Right lobe of liver (tissue), 6 donors: ENCODE data around the gene TM6SF1. TPM values are rescaled to one million over a fixed set of nuclear protein-coding genes. Genes with fewer than 3 reads are reported as not detected.
"Not testable (repeated sequence)": the region's sequence is repeated elsewhere in the genome, so short reads cannot be mapped to it uniquely, and the experiment has no call there.

Source experiments
- ATAC-seq, 4 donors: fragments of 200-7000 bp; cut with Tn5 transposase; one replicate each; pipeline ENCODE4 v1.9.1; 2020; ENCODE audit warnings: mild to moderate bottlenecking in 4 of 4, moderate library complexity in 4 of 4
- DNase-seq, 3 donors: peaks; one replicate each; pipeline ENCODE4 v3.0.0-alpha.2; 2020
- H3K27ac ChIP-seq, 3 donors: fragments of 200-600 bp; one replicate each; pipeline ENCODE4 v1.8.0; 2022
- H3K27me3 ChIP-seq, 2 donors: fragments of 200-600 bp; one replicate each; pipeline ENCODE4 v1.8.0; 2022
- H3K36me3 ChIP-seq, 4 donors: fragments of 200-600 bp; sonication (generic) in 1 of 4; one replicate each; pipeline versions ENCODE4 v1.5.1 to v1.8.0; 2017 to 2022; ENCODE audit warnings: control low read depth in 1 of 4
- H3K4me1 ChIP-seq, 4 donors: fragments of 200-600 bp; sonication (generic) in 1 of 4; one replicate each; pipeline versions ENCODE4 v1.5.1 to v1.8.0; 2017 to 2022; ENCODE audit warnings: control low read depth in 1 of 4
- H3K4me3 ChIP-seq, 3 donors: fragments of 200-600 bp; one replicate each; pipeline ENCODE4 v1.8.0; 2022
- H3K9me3 ChIP-seq, 4 donors: fragments of 200-600 bp; sonication (generic) in 1 of 4; one replicate each; pipeline versions ENCODE4 v1.5.1 to v1.8.0; 2017 to 2022; ENCODE audit warnings: control low read depth in 1 of 4
- POLR2A ChIP-seq: fragments of 450-650 bp; IDR thresholded peaks from one replicate; pipeline ENCODE4 v1.6.1; 2017; ENCODE audit warnings: antibody characterized with exemption, mild to moderate bottlenecking
- WGBS: methylation state at CpG from one replicate; pipeline ENCODE4 v1.1.6; 2018; ENCODE audit warnings: low coverage, low lambda C conversion rate; ENCODE audit not compliant: insufficient coverage; ENCODE audit errors: missing lambda C conversion rate; 5-methylcytosine and 5-hydroxymethylcytosine counted together
- intact Hi-C, 2 donors: fragments of 100-400 bp; cut with DNase I; formaldehyde crosslinking; loops; one replicate each; pipeline versions ENCODE4 v1.11.2 to v1.14.1; 2022
- total RNA-seq, 6 experiments: library from RNA; depleted of rRNA in 2 of 6; stranded (reverse); fragments of >200 nt in 2 of 6; fragmentation: NEBNext Ultra II Directional in 3 of 6; extraction: Animal tissue kit (Norgen Biotek cat#: 25700) in 3 of 6; gene quantifications; one replicate each; pipeline versions ENCODE4 v1.1.0 to v1.2.4, GENCODE V29; 2016 to 2023
- TF ChIP-seq, protein P1 (sequence below), 4 donors: fragments of 200-600 bp in 3 of 4; fragments of 450-650 bp in 1 of 4; IDR thresholded peaks; one replicate each; pipeline versions ENCODE4 v1.5.1 to v1.8.0; 2016 to 2022; ENCODE audit warnings: antibody characterized with exemption in 4 of 4, mild to moderate bottlenecking in 2 of 4
- donor health status: DM: no; HTN: yes; CAD: no.
- donor health status: DM: no; HTN: no; CAD: no.
- donor health status: DM: no; HTN: no; CAD: no.
- donor health status: DM: no; HTN: yes; CAD: no.
- donor health status: DM: no; HTN: yes; CAD: no.

TM6SF1 gene
- total RNA-seq, 6 experiments from 2014 or later: 0.77 to 1.8 (median 1.1) TPM

DNA sequence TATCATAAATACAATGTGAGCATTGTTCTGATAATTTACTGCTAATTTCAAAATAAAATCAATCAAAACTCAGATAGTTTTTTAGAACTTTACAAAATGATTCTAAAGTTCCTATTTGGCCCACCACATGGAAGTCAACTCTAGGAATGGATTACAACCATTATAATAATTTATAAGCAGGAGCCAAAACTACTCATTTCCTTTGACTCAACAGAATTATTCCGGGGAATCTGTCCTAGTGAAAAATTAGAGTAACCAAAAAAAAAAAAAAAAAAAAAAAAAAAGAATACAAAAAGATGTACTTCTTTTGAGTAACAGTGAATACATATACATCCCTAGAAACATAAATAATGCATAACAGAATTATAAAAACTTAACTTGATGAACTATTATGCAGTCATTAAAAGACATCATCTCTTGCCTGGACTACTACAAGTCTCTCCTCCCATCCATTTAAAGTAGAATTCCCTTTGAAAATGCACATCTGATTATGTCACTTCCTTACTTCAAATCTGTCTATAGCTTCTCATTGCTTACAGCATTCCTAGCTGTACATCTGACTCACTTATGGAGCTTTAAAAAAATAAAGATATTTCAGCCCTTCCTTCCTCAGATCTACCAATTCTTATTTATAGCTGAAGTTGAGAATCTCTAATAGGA is 56.8 kb downstream of the TM6SF1 start:
- 40% methylated on average over 1 of the region's 1 CpG for WGBS
- Histone ChIP-seq H3K27me3 (no peaks in the 10 kb centered on the region), H3K9me3 (peaks cover 0 to 4% (median 0%) of the 10 kb centered on the region in 4 donors), H3K27ac (no peak overlapping the region), H3K4me1 (no peaks in the 10 kb centered on the region), H3K4me3 (no peak overlapping the region), H3K36me3 (no peaks in the 10 kb centered on the region)
- intact Hi-C loops: no loop called here
- no peak for TF ChIP-seq POLR2A
- TF ChIP-seq, protein P1, sequence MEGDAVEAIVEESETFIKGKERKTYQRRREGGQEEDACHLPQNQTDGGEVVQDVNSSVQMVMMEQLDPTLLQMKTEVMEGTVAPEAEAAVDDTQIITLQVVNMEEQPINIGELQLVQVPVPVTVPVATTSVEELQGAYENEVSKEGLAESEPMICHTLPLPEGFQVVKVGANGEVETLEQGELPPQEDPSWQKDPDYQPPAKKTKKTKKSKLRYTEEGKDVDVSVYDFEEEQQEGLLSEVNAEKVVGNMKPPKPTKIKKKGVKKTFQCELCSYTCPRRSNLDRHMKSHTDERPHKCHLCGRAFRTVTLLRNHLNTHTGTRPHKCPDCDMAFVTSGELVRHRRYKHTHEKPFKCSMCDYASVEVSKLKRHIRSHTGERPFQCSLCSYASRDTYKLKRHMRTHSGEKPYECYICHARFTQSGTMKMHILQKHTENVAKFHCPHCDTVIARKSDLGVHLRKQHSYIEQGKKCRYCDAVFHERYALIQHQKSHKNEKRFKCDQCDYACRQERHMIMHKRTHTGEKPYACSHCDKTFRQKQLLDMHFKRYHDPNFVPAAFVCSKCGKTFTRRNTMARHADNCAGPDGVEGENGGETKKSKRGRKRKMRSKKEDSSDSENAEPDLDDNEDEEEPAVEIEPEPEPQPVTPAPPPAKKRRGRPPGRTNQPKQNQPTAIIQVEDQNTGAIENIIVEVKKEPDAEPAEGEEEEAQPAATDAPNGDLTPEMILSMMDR (IDR thresholded peaks at IDR 0.05): no peak
- no peak for ATAC-seq
- no peak for DNase-seq

DNA sequence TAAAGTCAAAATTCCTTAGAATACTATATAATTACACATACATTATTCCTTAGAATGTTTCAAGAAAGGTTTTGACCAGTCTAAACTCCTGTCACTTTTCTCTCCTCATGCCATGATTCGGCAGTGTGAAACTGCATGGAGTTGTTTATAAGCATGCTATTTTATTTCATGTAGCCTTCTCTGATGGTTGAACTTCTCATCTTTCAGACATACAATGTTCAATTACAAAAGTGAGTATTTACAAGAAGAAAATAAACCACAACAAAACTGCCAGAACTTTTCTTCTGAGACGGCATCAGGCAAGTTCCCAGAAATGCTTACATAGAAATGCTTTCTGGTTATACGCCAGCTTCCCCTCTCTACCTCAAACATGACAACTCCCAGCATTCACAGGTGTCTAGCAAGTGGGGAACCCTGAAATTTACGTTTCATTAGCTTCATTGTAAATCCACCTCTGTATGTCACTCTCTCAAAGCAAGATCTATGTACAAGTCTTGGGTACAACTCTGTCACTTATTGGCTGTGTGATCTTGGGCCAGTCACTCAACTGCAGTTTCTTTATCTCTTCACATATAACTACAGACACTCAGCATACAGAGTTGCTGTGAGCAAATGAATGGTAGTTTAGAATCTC is 57.4 kb downstream of the TM6SF1 start:
- Histone ChIP-seq H3K27ac (no peak overlapping the region), H3K9me3 (peaks cover 0 to 4% (median 0%) of the 10 kb centered on the region in 4 donors), H3K36me3 (no peaks in the 10 kb centered on the region), H3K4me3 (no peak overlapping the region), H3K4me1 (no peaks in the 10 kb centered on the region), H3K27me3 (no peaks in the 10 kb centered on the region)
- DNase-seq: no peak
- no peak for ATAC-seq
- TF ChIP-seq POLR2A: no peak
- TF ChIP-seq, protein P1 (IDR thresholded peaks at IDR 0.05): no peak
- WGBS: 57% methylated on average over 4 of the region's 4 CpGs
- intact Hi-C loops: no loop called here

DNA sequence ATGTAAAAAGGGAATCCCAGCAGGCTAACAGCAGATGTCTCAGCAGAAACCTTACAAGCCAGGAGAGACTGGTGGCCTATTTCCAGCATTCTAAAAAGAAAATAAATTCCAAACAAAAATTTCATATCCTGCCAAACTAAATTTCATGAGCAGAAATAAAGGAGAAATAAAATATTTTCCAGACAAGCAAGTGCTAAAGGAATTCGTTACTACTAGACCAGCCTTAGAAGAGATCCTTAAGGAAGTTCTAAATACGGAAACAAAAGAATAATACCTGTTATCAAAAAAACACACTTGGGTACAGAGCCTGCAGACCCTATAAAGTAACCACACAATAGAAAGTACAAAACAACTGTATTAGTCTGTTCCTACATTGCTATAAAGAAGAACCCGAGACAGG is 58.8 kb downstream of the TM6SF1 start:
- DNase-seq (no peak), ATAC-seq (no peak)
- Histone ChIP-seq H3K27me3 (no peaks in the 10 kb centered on the region), H3K36me3 (no peaks in the 10 kb centered on the region), H3K4me1 (no peaks in the 10 kb centered on the region), H3K9me3 (peaks cover 0 to 4% (median 0%) of the 10 kb centered on the region in 4 donors), H3K27ac (no peak overlapping the region), H3K4me3 (no peak overlapping the region)
- intact Hi-C loops: no loop called here
- WGBS: 74% methylated on average over 3 of the region's 3 CpGs
- TF ChIP-seq POLR2A: no peak
- TF ChIP-seq, protein P1 (IDR thresholded peaks at IDR 0.05): no peak

DNA sequence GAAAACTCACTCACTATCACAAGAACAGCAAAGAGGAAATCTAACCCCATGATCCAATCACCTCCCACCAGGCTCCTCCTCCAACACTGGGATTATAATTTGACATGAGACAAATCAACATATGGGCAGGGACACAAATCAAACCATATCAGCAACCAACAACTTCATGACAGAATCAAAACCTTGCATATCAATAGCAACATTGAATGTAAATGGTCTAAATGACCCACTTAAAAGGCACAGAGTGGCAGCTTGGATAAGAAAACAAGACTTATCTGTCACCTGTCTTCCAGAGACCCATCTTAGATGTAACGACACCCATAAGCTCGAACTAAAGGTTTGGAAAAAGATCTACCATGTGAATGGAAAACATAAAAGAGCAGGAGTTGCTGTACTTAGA is 59.4 kb downstream of the TM6SF1 start:
- Histone ChIP-seq H3K36me3 (no peaks in the 10 kb centered on the region), H3K4me3 (no peak overlapping the region), H3K4me1 (no peaks in the 10 kb centered on the region), H3K27ac (no peak overlapping the region), H3K9me3 (peaks cover 0 to 4% (median 0%) of the 10 kb centered on the region in 4 donors), H3K27me3 (no peaks in the 10 kb centered on the region)
- no peak for TF ChIP-seq POLR2A
- TF ChIP-seq, protein P1 (IDR thresholded peaks at IDR 0.05): no peak
- DNase-seq (no peak), ATAC-seq (no peak)
- intact Hi-C loops: no loop called here
- WGBS: 73% methylated on average over 2 of the region's 2 CpGs

DNA sequence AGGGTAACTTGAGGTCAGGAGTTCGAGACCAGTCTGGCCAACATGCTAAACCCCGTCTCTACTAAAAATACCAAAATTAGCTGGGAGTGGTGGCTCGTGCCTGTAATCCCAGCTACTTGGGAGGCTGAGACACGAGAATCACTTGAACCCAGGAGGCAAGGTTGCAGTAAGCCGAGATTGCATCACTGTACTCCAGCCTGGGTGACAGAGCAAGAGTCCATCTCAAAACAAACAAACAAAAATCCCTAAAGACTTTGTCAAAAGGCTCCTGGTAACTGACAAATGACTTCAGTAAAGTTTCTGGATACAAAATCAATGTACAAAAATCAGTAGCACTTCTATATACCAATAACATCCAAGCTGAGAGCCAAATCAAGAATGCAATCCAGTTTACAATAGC is 62.1 kb downstream of the TM6SF1 start:
- DNase-seq, H3K27me3 ChIP-seq, ATAC-seq, H3K4me3 ChIP-seq, H3K4me1 ChIP-seq, H3K27ac ChIP-seq, H3K36me3 ChIP-seq, H3K9me3 ChIP-seq, intact Hi-C loops: not testable (repeated sequence)
- WGBS: 81% methylated on average over 5 of the region's 5 CpGs
